H1 (cell line): Measurements from ENCODE around the gene ZBTB47. TPM values are rescaled to one million over a fixed set of nuclear protein-coding genes. Genes with fewer than 3 reads are reported as not detected.

ENCODE experiments used
- RXRA ChIP-seq: IDR thresholded peaks from 2 replicates; pipeline ENCODE4 v1.6.1; 2011; ENCODE audit warnings: low read depth, mild to moderate bottlenecking, low read length, moderate library complexity; ENCODE audit not compliant: insufficient read depth
- polyA plus RNA-seq, 7 experiments: library from polyadenylated mRNA; depleted of rRNA in 3 of 7; stranded (reverse) in 5 of 7; unstranded in 2 of 7; fragments of >200 nt in 5 of 7; fragments of 200-250 nt in 2 of 7; gene quantifications; 1 replicate in 5 of 7; 2 replicates in 1 of 7; 4 replicates in 1 of 7; pipeline versions ENCODE4 v1.2.1 to v1.2.3, GENCODE V29; 2011 to 2013; ENCODE audit warnings: missing spikeins in 2 of 7, mixed read lengths in 2 of 7
- total RNA-seq: library from RNA; stranded (reverse); fragmentation: NEBNext Ultra II Directional; extraction: Animal tissue kit (Norgen Biotek cat#: 25700); gene quantifications from 2 replicates; pipeline ENCODE4 v1.2.1, GENCODE V29; 2021

ZBTB47 gene
- total and polyA plus RNA-seq, 2 of the 8 experiments (the other 6 are each of a cell fraction or from before 2014, with no cell fraction given): 2.8 to 4.1 TPM

DNA sequence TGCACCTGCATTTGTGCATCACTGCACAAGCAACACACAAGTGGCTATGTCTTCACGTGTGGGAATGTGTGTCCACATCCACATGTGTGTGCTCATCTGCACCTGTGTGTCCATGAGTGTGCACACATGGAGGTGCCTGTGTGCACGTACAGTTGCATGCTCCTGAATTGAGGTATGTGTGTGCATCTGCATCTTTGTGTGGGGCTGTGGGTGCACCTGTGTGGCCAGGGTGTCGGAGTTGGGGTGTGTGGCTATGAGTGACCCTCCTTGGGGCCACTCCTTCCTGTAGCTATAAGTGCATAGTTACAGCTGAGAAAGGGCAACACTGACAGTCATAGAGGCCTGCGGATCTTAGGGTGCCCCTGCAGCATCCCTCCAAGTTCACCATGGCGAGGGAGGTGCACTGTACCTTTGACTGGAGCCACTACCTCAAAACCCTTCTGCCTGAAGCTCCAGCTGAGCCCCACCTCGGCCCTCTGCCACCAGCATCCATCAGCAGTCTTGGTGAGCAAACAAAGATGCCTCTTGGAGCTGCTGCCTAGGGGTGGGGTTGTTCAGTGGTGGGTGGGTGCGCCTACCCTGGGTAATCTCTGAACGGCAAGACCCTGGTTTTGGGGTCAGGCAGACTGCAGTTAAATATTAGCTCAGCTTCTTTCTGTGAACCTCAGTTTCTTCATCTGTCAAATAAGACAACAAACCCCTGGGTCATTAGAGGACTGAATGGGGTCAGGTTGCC, 54.3 kb downstream of the ZBTB47 start (continued):
- no peak for TF ChIP-seq RXRA
